Glomerular visceral epithelial cell (primary cell): ENCODE measurements around the gene ANGPTL4.
"Not testable (repeated sequence)": the region's sequence is repeated elsewhere in the genome, so short reads cannot be mapped to it uniquely, and the experiment has no call there.

Source experiments
- DNase-seq: peaks from one replicate; pipeline ENCODE4 v3.0.0-alpha.2; 2016; ENCODE audit errors: extremely low spot score

The ANGPTL4 gene

GRCh38 chr19:8363803-8364771 is at the start of gene ANGPTL4:
TSS of gene ANGPTL4 (plus strand) at chr19:8364155. CDS start at chr19:8364322, 167 bp downstream.
- DNase-seq, result peak; percentile 44

- not testable (repeated sequence) for DNase-seq
Observed at GRCh38 chr19:8314981-8315640, 48.8 kb upstream of the ANGPTL4 start.

GRCh38 chr19:8316351-8317125 is 47.4 kb upstream of the ANGPTL4 start:
- DNase-seq, result no peak

- not testable (repeated sequence) for DNase-seq
Observed at GRCh38 chr19:8318835-8319234, 45.1 kb upstream of the ANGPTL4 start.

- DNase-seq, result no peak
Observed at GRCh38 chr19:8319807-8320520, 44.0 kb upstream of the ANGPTL4 start.

- DNase-seq, result no peak
Observed at GRCh38 chr19:8320564-8321066, 43.3 kb upstream of the ANGPTL4 start.

GRCh38 chr19:8321067-8321985 is 42.6 kb upstream of the ANGPTL4 start, which contains the start of the genes NDUFA7 and RPS28:
TSS of gene NDUFA7 (minus strand) at chr19:8321375. CDS start at chr19:8321358, 17 bp downstream.
TSS of gene RPS28 (plus strand) at chr19:8321496. CDS start at chr19:8321531, 35 bp downstream.
- DNase-seq, result peak; percentile 97

GRCh38 chr19:8321986-8322637 is 41.8 kb upstream of the ANGPTL4 start:
- DNase-seq, result no peak

GRCh38 chr19:8322638-8322997 is 41.3 kb upstream of the ANGPTL4 start:
- DNase-seq, result no peak

- DNase-seq, result no peak
Observed at GRCh38 chr19:8323781-8324185, 40.2 kb upstream of the ANGPTL4 start.

GRCh38 chr19:8324186-8325050 is 39.5 kb upstream of the ANGPTL4 start:
- DNase-seq, result no peak

- DNase-seq, result no peak
Observed at GRCh38 chr19:8325454-8325853, 38.5 kb upstream of the ANGPTL4 start.

GRCh38 chr19:8329996-8330395 is 34.0 kb upstream of the ANGPTL4 start:
- DNase-seq, result no peak

- DNase-seq, result no peak
Observed at GRCh38 chr19:8331263-8331845, 32.6 kb upstream of the ANGPTL4 start.

GRCh38 chr19:8332976-8333766 is 30.8 kb upstream of the ANGPTL4 start:
- no peak for DNase-seq

GRCh38 chr19:8333767-8334457 is 30.0 kb upstream of the ANGPTL4 start:
- DNase-seq, result no peak
